ENCODE data around the gene MRPS10. TPM values are rescaled to one million over a fixed set of nuclear protein-coding genes. Genes with fewer than 3 reads are reported as not detected.

The MRPS10 gene
- total and polyA plus RNA-seq, 2 donors (not counting 1 experiment from before 2014, with no cell fraction given): 10.5 to 26.4 TPM

DNA sequence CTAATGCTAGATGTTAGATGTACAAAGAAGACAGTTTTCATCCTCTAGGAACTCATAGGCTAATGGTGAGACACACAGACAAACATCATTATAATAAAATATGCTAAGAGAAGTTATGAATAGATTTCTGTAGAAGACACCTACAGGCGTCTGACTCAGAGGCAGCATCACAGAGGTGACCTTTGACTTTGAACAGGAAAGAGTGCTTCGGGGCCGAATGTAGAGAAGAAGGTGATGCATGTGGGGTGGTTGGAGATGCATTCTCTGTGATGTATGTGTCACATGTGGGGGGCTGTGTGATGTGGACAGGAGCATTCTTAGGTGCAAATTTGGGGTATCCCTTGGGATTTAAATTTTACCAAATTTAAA lies 37.7 kb downstream of the MRPS10 start:
- POLR2A ChIA-PET: no interaction called here
- H3K4me3 Mint-ChIP-seq: no peak overlapping the region

DNA sequence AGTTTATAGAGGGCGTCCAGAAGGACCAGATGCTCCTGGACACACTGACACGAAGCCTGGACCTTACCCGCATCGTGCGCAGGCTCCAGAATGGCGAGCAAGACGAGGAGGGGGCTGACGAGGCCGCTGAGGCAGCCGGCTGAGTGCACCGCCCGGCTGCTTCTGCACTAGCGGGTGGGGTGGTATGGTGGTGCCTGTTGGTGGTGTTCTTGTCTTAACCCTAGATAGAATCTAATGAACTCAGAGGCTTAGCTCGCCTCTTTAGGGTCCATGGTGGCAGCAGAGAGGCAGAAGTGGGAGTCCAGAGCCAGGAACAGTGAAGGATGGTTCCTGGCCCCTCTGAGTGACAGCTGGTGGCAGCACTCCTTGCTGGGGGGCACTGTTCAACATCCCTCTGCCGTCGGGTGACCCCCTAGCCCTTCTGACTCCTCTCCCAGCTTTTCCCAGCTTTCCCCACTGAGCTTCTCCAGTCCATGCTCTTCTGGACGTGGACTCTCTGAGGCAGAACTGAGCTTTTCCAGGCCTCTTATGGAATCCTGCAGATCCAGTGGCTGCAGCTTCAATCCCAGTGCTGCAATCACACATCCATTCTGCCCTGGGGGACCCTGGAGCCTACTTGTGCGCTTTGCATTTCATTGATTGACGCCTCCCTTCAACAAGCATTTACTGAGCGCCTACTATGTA lies 38.3 kb downstream of the MRPS10 start:
- peaks cover 7% of the 10 kb centered on the region for H3K4me1 Mint-ChIP-seq
- Histone ChIP-seq H3K9me3 (ENCODE audit: control extremely low read depth in 1 of 3, control insufficient read depth in 2 of 3, insufficient read depth in 1 of 3, low read length in 2 of 3) (no peaks in the 10 kb centered on the region), H3K4me1 (ENCODE audit: control insufficient read depth in 2 of 2, insufficient read depth in 2 of 2, low read length in 2 of 2) (peaks cover 5 to 7% of the 10 kb centered on the region in 2 donors), H3K79me2 (ENCODE audit: control insufficient read depth, insufficient read depth, low read length) (no peaks in the 10 kb centered on the region), H4K20me1 (ENCODE audit: control insufficient read depth, insufficient read depth, low read length, poor library complexity, severe bottlenecking) (no peaks in the 10 kb centered on the region), H3K27me3 (replicated peaks in 1 of 4; ENCODE audit: control extremely low read depth in 1 of 4, control insufficient read depth in 3 of 4, insufficient read depth in 4 of 4, low read length in 3 of 4) (peaks cover 0 to 16% (median 2%) of the 10 kb centered on the region in 4 experiments), H3K9ac (ENCODE audit: low read length) (no peak overlapping the region), H2AFZ (ENCODE audit: insufficient read depth, low read depth, low read length, poor library complexity, severe bottlenecking) (no peak overlapping the region), H3K36me3 (replicated peaks in 1 of 2; ENCODE audit: control extremely low read depth in 1 of 2, control insufficient read depth in 1 of 2, extremely low read depth in 1 of 2, insufficient read depth in 2 of 2, low read length in 1 of 2) (no peaks in the 10 kb centered on the region), H3K4me3 (ENCODE audit: control extremely low read depth in 1 of 5, extremely low read depth in 1 of 5, insufficient read depth in 1 of 5, low read depth in 2 of 5, low read length in 4 of 5) (no peak overlapping the region), H3K27ac (ENCODE audit: low read length in 2 of 2) (no peak overlapping the region), H3K4me2 (replicated peaks; ENCODE audit: low read depth, low read length, poor library complexity, severe bottlenecking) (no peak overlapping the region)
- 97% methylated on average over 17 of the region's 20 CpGs for WGBS (ENCODE audit: insufficient coverage)
- CTCF ChIA-PET: no interaction called here
- POLR2A ChIA-PET: no interaction called here
- intact Hi-C loops (cut with micrococcal nuclease): no loop called here
- DNase-seq (no peak), ATAC-seq (ENCODE audit: low read depth) (no peak)
- TF ChIP-seq, protein P1, sequence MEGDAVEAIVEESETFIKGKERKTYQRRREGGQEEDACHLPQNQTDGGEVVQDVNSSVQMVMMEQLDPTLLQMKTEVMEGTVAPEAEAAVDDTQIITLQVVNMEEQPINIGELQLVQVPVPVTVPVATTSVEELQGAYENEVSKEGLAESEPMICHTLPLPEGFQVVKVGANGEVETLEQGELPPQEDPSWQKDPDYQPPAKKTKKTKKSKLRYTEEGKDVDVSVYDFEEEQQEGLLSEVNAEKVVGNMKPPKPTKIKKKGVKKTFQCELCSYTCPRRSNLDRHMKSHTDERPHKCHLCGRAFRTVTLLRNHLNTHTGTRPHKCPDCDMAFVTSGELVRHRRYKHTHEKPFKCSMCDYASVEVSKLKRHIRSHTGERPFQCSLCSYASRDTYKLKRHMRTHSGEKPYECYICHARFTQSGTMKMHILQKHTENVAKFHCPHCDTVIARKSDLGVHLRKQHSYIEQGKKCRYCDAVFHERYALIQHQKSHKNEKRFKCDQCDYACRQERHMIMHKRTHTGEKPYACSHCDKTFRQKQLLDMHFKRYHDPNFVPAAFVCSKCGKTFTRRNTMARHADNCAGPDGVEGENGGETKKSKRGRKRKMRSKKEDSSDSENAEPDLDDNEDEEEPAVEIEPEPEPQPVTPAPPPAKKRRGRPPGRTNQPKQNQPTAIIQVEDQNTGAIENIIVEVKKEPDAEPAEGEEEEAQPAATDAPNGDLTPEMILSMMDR (IDR thresholded peaks at IDR 0.05): no peak
- TF ChIP-seq EZH2 (IDR thresholded peaks at IDR 0.05; ENCODE audit: borderline replicate concordance, insufficient read depth, low read depth, low read length, poor library complexity, severe bottlenecking): no peak
- H3K27me3 Mint-ChIP-seq: peaks cover 23% of the 10 kb centered on the region
- H3K4me3 Mint-ChIP-seq: no peak overlapping the region
- no peak overlapping the region for H3K27ac Mint-ChIP-seq
- no peaks in the 10 kb centered on the region for H3K9me3 Mint-ChIP-seq (ENCODE audit: insufficient read depth)

More for the DNA sequence above, 37.7 kb downstream of the MRPS10 start:
- Histone ChIP-seq H4K20me1 (ENCODE audit: control insufficient read depth, insufficient read depth, low read length, poor library complexity, severe bottlenecking) (no peaks in the 10 kb centered on the region), H3K4me2 (replicated peaks; ENCODE audit: low read depth, low read length, poor library complexity, severe bottlenecking) (no peak overlapping the region), H3K9me3 (ENCODE audit: control extremely low read depth in 1 of 3, control insufficient read depth in 2 of 3, insufficient read depth in 1 of 3, low read length in 2 of 3) (no peaks in the 10 kb centered on the region), H3K36me3 (replicated peaks in 1 of 2; ENCODE audit: control extremely low read depth in 1 of 2, control insufficient read depth in 1 of 2, extremely low read depth in 1 of 2, insufficient read depth in 2 of 2, low read length in 1 of 2) (no peaks in the 10 kb centered on the region), H3K27me3 (replicated peaks in 1 of 4; ENCODE audit: control extremely low read depth in 1 of 4, control insufficient read depth in 3 of 4, insufficient read depth in 4 of 4, low read length in 3 of 4) (peaks cover 0 to 16% (median 2%) of the 10 kb centered on the region in 4 experiments), H3K4me1 (ENCODE audit: control insufficient read depth in 2 of 2, insufficient read depth in 2 of 2, low read length in 2 of 2) (peaks cover 5 to 7% of the 10 kb centered on the region in 2 donors), H3K9ac (ENCODE audit: low read length) (no peak overlapping the region), H3K79me2 (ENCODE audit: control insufficient read depth, insufficient read depth, low read length) (no peaks in the 10 kb centered on the region), H3K4me3 (ENCODE audit: control extremely low read depth in 1 of 5, extremely low read depth in 1 of 5, insufficient read depth in 1 of 5, low read depth in 2 of 5, low read length in 4 of 5) (no peak overlapping the region), H3K27ac (ENCODE audit: low read length in 2 of 2) (no peak overlapping the region), H2AFZ (ENCODE audit: insufficient read depth, low read depth, low read length, poor library complexity, severe bottlenecking) (no peak overlapping the region)
- Mint-ChIP-seq H3K9me3 (ENCODE audit: insufficient read depth) (no peaks in the 10 kb centered on the region), H3K27me3 (peaks cover 23% of the 10 kb centered on the region), H3K27ac (no peak overlapping the region), H3K4me1 (peaks cover 7% of the 10 kb centered on the region)
- intact Hi-C loops (cut with micrococcal nuclease): no loop called here
- 100% methylated on average over 2 of the region's 3 CpGs for WGBS (ENCODE audit: insufficient coverage)
- no peak for ATAC-seq (ENCODE audit: low read depth)
- no peak for DNase-seq
- CTCF ChIA-PET: no interaction called here
- TF ChIP-seq, protein P1 (IDR thresholded peaks at IDR 0.05): no peak
- TF ChIP-seq EZH2 (IDR thresholded peaks at IDR 0.05; ENCODE audit: borderline replicate concordance, insufficient read depth, low read depth, low read length, poor library complexity, severe bottlenecking): no peak
